IMR-90 (cell line): ENCODE measurements around the gene BEGAIN. TPM values are rescaled to one million over a fixed set of nuclear protein-coding genes. Genes with fewer than 3 reads are reported as not detected.

Experiments
- ATAC-seq: fragments of 200-7000 bp; cut with Tn5 transposase; 2 replicates; pipeline ENCODE4 v1.9.1; 2020; ENCODE audit warnings: low read depth, mild to moderate bottlenecking, moderate library complexity
- BruUV-seq: library from RNA; stranded (reverse); fragments of 400-500 nt; replicated peaks from 2 replicates; lab custom pipeline; 2021; lab: Mats Ljungman, UMichigan
- CTCF ChIA-PET: fragments of 300-600 bp; formaldehyde crosslinking; extraction: SDS; loops from one replicate; lab custom pipeline; 2021; ENCODE audit warnings: antibody characterized with exemption; lab: Yijun Ruan, JAX
- POLR2A ChIA-PET: fragments of 300-600 bp; sonication (Branson Sonifier 250); formaldehyde crosslinking; loops from one replicate; lab custom pipeline; 2022; ENCODE audit warnings: antibody characterized with exemption; ENCODE audit not compliant: unreplicated experiment; lab: Charles Lee
- DNase-seq: peaks from one replicate; pipeline ENCODE4 v3.0.0; 2013
- H2AFZ ChIP-seq: replicated peaks from 2 replicates; pipeline ENCODE3; 2013; ENCODE audit warnings: low read length, mild to moderate bottlenecking; ENCODE audit not compliant: poor library complexity
- H2AK5ac ChIP-seq: 2 replicates; pipeline ENCODE4 v1.6.1; 2013; ENCODE audit warnings: low read depth, low read length, inconsistent platforms
- H2AK9ac ChIP-seq: replicated peaks from 2 replicates; pipeline ENCODE3; 2013; ENCODE audit warnings: mild to moderate bottlenecking, low read depth, low read length, moderate library complexity; ENCODE audit not compliant: poor library complexity
- H2BK120ac ChIP-seq: 2 replicates; pipeline ENCODE4 v1.6.1; 2013; ENCODE audit warnings: low read depth, low read length, inconsistent platforms
- H2BK15ac ChIP-seq: 3 replicates; pipeline ENCODE4 v1.6.1; 2013; ENCODE audit warnings: low read depth, low read length, inconsistent platforms
- H2BK20ac ChIP-seq: 2 replicates; pipeline ENCODE4 v1.6.1; 2013; ENCODE audit warnings: low read depth, mild to moderate bottlenecking, inconsistent platforms, low read length, moderate library complexity
- H2BK5ac ChIP-seq: 2 replicates; pipeline ENCODE4 v1.6.1; 2013; ENCODE audit warnings: mild to moderate bottlenecking, low read depth, low read length, inconsistent platforms; ENCODE audit not compliant: poor library complexity, severe bottlenecking
- H3K14ac ChIP-seq: replicated peaks from 2 replicates; pipeline ENCODE4 v1.6.1; 2013; ENCODE audit warnings: low read depth, low read length, inconsistent platforms
- H3K18ac ChIP-seq: 2 replicates; pipeline ENCODE4 v1.6.1; 2013; ENCODE audit warnings: low read depth, low read length, control low read depth
- H3K23ac ChIP-seq: 2 replicates; pipeline ENCODE4 v1.6.1; 2013; ENCODE audit warnings: low read depth, low read length, inconsistent platforms
- H3K27ac ChIP-seq: 2 replicates; pipeline ENCODE4 v1.5.1; 2013; ENCODE audit warnings: mild to moderate bottlenecking, control low read depth, low read length; ENCODE audit not compliant: insufficient read depth
- H3K27me3 ChIP-seq: 2 replicates; pipeline ENCODE4 v1.6.1; 2013; ENCODE audit warnings: low read length; ENCODE audit not compliant: control insufficient read depth, insufficient read depth
- H3K36me3 ChIP-seq: 2 replicates; pipeline ENCODE4 v1.6.1; 2013; ENCODE audit warnings: low read length, mixed read lengths; ENCODE audit not compliant: control insufficient read depth, insufficient read depth
- H3K4ac ChIP-seq: 2 replicates; pipeline ENCODE4 v1.6.1; 2013; ENCODE audit warnings: low read depth, low read length, inconsistent platforms
- H3K4me1 ChIP-seq: 2 replicates; pipeline ENCODE4 v1.6.1; 2013; ENCODE audit warnings: low read length, mixed read lengths; ENCODE audit not compliant: control insufficient read depth, insufficient read depth
- H3K4me2 ChIP-seq: 2 replicates; pipeline ENCODE4 v1.6.1; 2013; ENCODE audit warnings: low read depth, mild to moderate bottlenecking, control low read depth, low read length, moderate library complexity
- H3K4me3 ChIP-seq: 2 replicates; pipeline ENCODE4 v1.5.1; 2013; ENCODE audit warnings: low read depth, mild to moderate bottlenecking, control low read depth, low read length, moderate library complexity; ENCODE audit not compliant: insufficient read depth
- H3K56ac ChIP-seq: 2 replicates; pipeline ENCODE4 v1.6.1; 2013; ENCODE audit warnings: low read length, inconsistent platforms; ENCODE audit not compliant: insufficient read depth; ENCODE audit errors: extremely low read depth
- H3K79me1 ChIP-seq, 2 experiments: 2 replicates each; pipeline ENCODE4 v1.6.1; 2013; ENCODE audit warnings: low read length in 2 of 2, inconsistent platforms in 1 of 2, low read depth in 1 of 2
- H3K9ac ChIP-seq: 2 replicates; pipeline ENCODE4 v1.6.1; 2013; ENCODE audit warnings: low read depth, low read length, control low read depth
- H3K9me1 ChIP-seq: 2 replicates; pipeline ENCODE4 v1.6.1; 2013; ENCODE audit warnings: low read length, inconsistent platforms; ENCODE audit not compliant: insufficient read depth
- H3K9me3 ChIP-seq: 2 replicates; pipeline ENCODE4 v1.6.1; 2013; ENCODE audit warnings: low read length; ENCODE audit not compliant: control insufficient read depth, insufficient read depth
- H4K20me1 ChIP-seq: 2 replicates; pipeline ENCODE4 v1.6.1; 2013; ENCODE audit warnings: low read length, inconsistent platforms; ENCODE audit not compliant: insufficient read depth
- H4K5ac ChIP-seq: 2 replicates; pipeline ENCODE4 v1.6.1; 2013; ENCODE audit warnings: mild to moderate bottlenecking, low read depth, low read length, control low read depth
- H4K8ac ChIP-seq, 2 experiments: 2 replicates each; pipeline ENCODE4 v1.6.1; 2013; ENCODE audit warnings: low read depth in 2 of 2, low read length in 2 of 2, control low read depth in 1 of 2, inconsistent platforms in 1 of 2
- H4K91ac ChIP-seq: 2 replicates; pipeline ENCODE4 v1.6.1; 2013; ENCODE audit warnings: low read depth, low read length, inconsistent platforms; ENCODE audit not compliant: insufficient read depth
- CEBPB ChIP-seq: IDR thresholded peaks from 2 replicates; pipeline ENCODE4 v1.6.1; 2012; ENCODE audit warnings: low read depth, low read length, improper control_type of control experiment
- FOS ChIP-seq: fragments of 150-350 bp; IDR thresholded peaks from 2 replicates; pipeline ENCODE4 v1.6.1; 2016; ENCODE audit warnings: low read depth, low read length
- MXI1 ChIP-seq: IDR thresholded peaks from 2 replicates; pipeline ENCODE4 v1.6.1; 2012; ENCODE audit warnings: low read depth, mild to moderate bottlenecking, low read length, moderate library complexity, borderline replicate concordance
- NFE2L2 ChIP-seq: fragments of 150-350 bp; IDR thresholded peaks from 2 replicates; pipeline ENCODE4 v1.6.1; 2016; ENCODE audit warnings: low read depth, mild to moderate bottlenecking, low read length
- POLR2A ChIP-seq: IDR thresholded peaks from 2 replicates; pipeline ENCODE4 v1.6.1; 2012; ENCODE audit warnings: mild to moderate bottlenecking, low read depth, low read length
- RAD21 ChIP-seq: IDR thresholded peaks from 2 replicates; pipeline ENCODE4 v1.6.1; 2012; ENCODE audit warnings: low read length, improper control_type of control experiment
- RCOR1 ChIP-seq: IDR thresholded peaks from 2 replicates; pipeline ENCODE4 v1.6.1; 2012; ENCODE audit warnings: mild to moderate bottlenecking, low read length, improper control_type of control experiment; ENCODE audit not compliant: insufficient replicate concordance
- RFX5 ChIP-seq: IDR thresholded peaks from 2 replicates; pipeline ENCODE4 v1.8.0; 2012; ENCODE audit warnings: low read depth, mild to moderate bottlenecking, low read length, moderate library complexity
- WGBS, 2 experiments: methylation state at CpG; one replicate each; pipeline versions ENCODE4 v1.1.5 to v1.1.7; 2013; ENCODE audit warnings: missing lambda C conversion rate in 2 of 2; ENCODE audit not compliant: insufficient read length in 1 of 2; ENCODE audit errors: extremely low coverage in 2 of 2; 5-methylcytosine and 5-hydroxymethylcytosine counted together
- dilution Hi-C: fragments of 300-500 bp; cut with HindIII; formaldehyde crosslinking; loops from one replicate; pipeline ENCODE4 v1.14.3; 2018; ENCODE audit warnings: low sequenced_read_pairs; ENCODE audit not compliant: unreplicated experiment
- in situ Hi-C: fragments of 300-500 bp; cut with MboI; formaldehyde crosslinking; loops from 3 replicates; pipeline ENCODE4 v1.14.3; 2019; ENCODE audit warnings: low sequenced_read_pairs, inconsistent platforms, mixed read lengths
- intact Hi-C: fragments of 100-400 bp; cut with micrococcal nuclease; formaldehyde crosslinking; loops from 2 replicates; pipeline ENCODE4 v1.10.0; 2022
- polyA plus RNA-seq, 3 experiments: library from polyadenylated mRNA; depleted of rRNA; stranded (reverse); fragments of >200 nt; gene quantifications; 2 replicates each; pipeline ENCODE4 v1.2.3, GENCODE V29; 2012; ENCODE audit warnings: low replicate concordance in 1 of 3
- total RNA-seq: library from RNA; depleted of rRNA; stranded (reverse); fragments of >200 nt; gene quantifications from 2 replicates; pipeline ENCODE4 v1.2.3, GENCODE V29; 2012
- TF ChIP-seq, protein P1 (sequence below): conservative IDR thresholded peaks from 2 replicates; pipeline ENCODE4 v1.5.1; 2012; ENCODE audit warnings: mild to moderate bottlenecking, low read depth, low read length, improper control_type of control experiment
- TF ChIP-seq, protein P2 (sequence below): fragments of 150-350 bp; IDR thresholded peaks from 2 replicates; pipeline ENCODE4 v1.6.1; 2017; ENCODE audit warnings: mild to moderate bottlenecking, antibody characterized with exemption, low read length, low read depth

BEGAIN gene
- total and polyA plus RNA-seq, 2 of the 4 experiments (the other 2 are of a cell fraction), result 0.18 to 0.99 TPM

DNA sequence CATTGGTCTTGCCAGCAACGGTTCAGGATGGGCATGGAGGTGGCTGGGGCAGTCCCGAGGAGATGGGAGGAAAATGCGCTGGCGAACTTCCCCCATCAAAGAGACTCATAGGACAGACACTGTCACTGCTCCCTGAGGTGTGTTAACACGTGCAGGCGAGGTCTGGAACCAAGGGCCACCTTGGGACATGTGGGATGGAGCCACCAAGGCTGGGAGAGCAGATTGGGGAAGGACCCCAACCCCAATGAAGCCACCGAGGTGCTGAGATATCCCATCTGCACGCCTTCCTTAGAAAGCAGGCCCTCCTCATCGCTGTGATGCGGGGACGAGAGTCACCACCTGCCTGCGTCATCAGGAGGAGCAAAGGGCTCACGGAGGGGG is 16.9 kb upstream of the BEGAIN start:
- no peak for TF ChIP-seq RAD21
- no peak for TF ChIP-seq NFE2L2
- no peak for TF ChIP-seq CEBPB
- no peak for TF ChIP-seq RCOR1
- TF ChIP-seq, protein P1, sequence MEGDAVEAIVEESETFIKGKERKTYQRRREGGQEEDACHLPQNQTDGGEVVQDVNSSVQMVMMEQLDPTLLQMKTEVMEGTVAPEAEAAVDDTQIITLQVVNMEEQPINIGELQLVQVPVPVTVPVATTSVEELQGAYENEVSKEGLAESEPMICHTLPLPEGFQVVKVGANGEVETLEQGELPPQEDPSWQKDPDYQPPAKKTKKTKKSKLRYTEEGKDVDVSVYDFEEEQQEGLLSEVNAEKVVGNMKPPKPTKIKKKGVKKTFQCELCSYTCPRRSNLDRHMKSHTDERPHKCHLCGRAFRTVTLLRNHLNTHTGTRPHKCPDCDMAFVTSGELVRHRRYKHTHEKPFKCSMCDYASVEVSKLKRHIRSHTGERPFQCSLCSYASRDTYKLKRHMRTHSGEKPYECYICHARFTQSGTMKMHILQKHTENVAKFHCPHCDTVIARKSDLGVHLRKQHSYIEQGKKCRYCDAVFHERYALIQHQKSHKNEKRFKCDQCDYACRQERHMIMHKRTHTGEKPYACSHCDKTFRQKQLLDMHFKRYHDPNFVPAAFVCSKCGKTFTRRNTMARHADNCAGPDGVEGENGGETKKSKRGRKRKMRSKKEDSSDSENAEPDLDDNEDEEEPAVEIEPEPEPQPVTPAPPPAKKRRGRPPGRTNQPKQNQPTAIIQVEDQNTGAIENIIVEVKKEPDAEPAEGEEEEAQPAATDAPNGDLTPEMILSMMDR, result no peak
- TF ChIP-seq, protein P2, sequence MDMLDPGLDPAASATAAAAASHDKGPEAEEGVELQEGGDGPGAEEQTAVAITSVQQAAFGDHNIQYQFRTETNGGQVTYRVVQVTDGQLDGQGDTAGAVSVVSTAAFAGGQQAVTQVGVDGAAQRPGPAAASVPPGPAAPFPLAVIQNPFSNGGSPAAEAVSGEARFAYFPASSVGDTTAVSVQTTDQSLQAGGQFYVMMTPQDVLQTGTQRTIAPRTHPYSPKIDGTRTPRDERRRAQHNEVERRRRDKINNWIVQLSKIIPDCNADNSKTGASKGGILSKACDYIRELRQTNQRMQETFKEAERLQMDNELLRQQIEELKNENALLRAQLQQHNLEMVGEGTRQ, result no peak
- TF ChIP-seq FOS, result no peak
- no peak for TF ChIP-seq RFX5
- TF ChIP-seq MXI1, result no peak
- TF ChIP-seq POLR2A, result no peak
- H3K9me1 ChIP-seq, result no peaks in the 10 kb centered on the region
- intact Hi-C loops (no loop called here), in situ Hi-C loops (no loop called here), dilution Hi-C loops (no loop called here)
- H3K23ac ChIP-seq, result no peak overlapping the region
- no peak overlapping the region for H3K4me2 ChIP-seq
- H3K27me3 ChIP-seq, result peaks cover 27% of the 10 kb centered on the region
- no TSS peak for BruUV-seq
- no peak overlapping the region for H2AFZ ChIP-seq
- ChIA-PET CTCF (no interaction called here), POLR2A (no interaction called here)
- no peak overlapping the region for H2BK15ac ChIP-seq
- no peak overlapping the region for H2AK9ac ChIP-seq
- no peak overlapping the region for H2BK120ac ChIP-seq
- no peak overlapping the region for H3K18ac ChIP-seq
- no peak overlapping the region for H2BK20ac ChIP-seq
- no peak overlapping the region for H2BK5ac ChIP-seq
- no peak overlapping the region for H3K14ac ChIP-seq
- ATAC-seq (no peak), DNase-seq (no peak)
- H2AK5ac ChIP-seq, result no peak overlapping the region
- H3K4ac ChIP-seq, result no peak overlapping the region
- no peak overlapping the region for H3K9ac ChIP-seq
- H3K27ac ChIP-seq, result no peak overlapping the region
- 40% methylated on average over 2 of the region's 13 CpGs; no CpG with 5 or more reads in 1 of the 2 experiments for WGBS, 2 experiments
- H3K56ac ChIP-seq, result no peak overlapping the region
- H4K20me1 ChIP-seq, result no peaks in the 10 kb centered on the region
- no peaks in the 10 kb centered on the region for H3K4me1 ChIP-seq
- no peaks in the 10 kb centered on the region for H3K79me1 ChIP-seq
- H4K91ac ChIP-seq, result no peak overlapping the region
- H3K9me3 ChIP-seq, result peaks cover 8% of the 10 kb centered on the region; the same call in 1 of the 2 replicates
- H4K5ac ChIP-seq, result no peak overlapping the region
- no peak overlapping the region for H3K4me3 ChIP-seq
- no peaks in the 10 kb centered on the region for H3K36me3 ChIP-seq
- H4K8ac ChIP-seq, result no peak overlapping the region
